RWPE1 (cell line): ENCODE data around the gene KCTD1.

Experiments used
- CTCF ChIA-PET: fragments of 350-600 bp; sonication (Branson Sonifier 250); formaldehyde crosslinking; extraction: SDS; loops from one replicate; lab custom pipeline; 2021; lab: Yijun Ruan, JAX
- POLR2A ChIA-PET: fragments of 400-600 bp; formaldehyde crosslinking; extraction: SDS; loops from one replicate; lab custom pipeline; 2020; ENCODE audit warnings: antibody characterized with exemption; ENCODE audit not compliant: low non-redundant PET; lab: Yijun Ruan, JAX
- DNase-seq: peaks from one replicate; pipeline ENCODE4 v3.0.0; 2012; ENCODE audit warnings: low spot score
- H3K27ac ChIP-seq: fragments of 450-650 bp; 2 replicates; pipeline ENCODE4 v1.5.1; 2017
- TF ChIP-seq, protein P1 (sequence below): fragments of 450-650 bp; conservative IDR thresholded peaks from 2 replicates; pipeline ENCODE4 v1.5.1; 2017; ENCODE audit warnings: low read depth, mild to moderate bottlenecking

KCTD1 gene

DNA sequence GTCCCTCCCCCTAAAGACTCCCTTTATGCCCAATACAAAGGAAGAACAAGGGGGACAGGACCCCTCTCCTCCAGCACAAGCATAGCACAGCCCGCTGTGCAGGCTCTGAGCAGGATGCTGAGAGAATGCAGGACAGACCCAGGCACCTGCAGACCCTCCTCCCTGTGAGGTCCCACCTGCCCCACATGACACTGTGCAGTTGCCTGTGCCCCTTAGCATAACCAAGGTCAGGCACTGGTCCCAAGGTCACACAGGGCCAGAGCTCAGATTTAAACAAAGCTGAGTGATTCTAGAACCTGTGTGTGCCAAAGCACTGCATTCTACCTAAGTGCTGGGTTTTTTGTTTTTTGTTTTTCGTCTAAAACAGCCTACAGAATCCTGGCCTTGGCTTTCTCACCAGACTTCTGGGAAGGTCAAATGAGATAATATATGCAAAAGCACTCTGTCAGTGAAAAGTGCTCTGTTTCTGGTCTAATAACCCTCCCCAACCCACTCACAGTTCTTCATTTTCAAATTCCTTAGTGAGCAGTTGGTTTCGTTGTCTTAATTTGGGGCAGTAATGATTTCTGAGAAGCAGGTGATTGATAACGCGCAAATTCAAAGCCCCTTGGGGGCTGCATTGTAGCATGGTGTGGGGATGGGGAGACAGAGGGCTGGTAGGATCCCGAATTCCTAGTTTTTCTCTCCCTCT lies 125.7 kb downstream of the KCTD1 start:
- no peak overlapping the region for H3K27ac ChIP-seq
- TF ChIP-seq, protein P1, sequence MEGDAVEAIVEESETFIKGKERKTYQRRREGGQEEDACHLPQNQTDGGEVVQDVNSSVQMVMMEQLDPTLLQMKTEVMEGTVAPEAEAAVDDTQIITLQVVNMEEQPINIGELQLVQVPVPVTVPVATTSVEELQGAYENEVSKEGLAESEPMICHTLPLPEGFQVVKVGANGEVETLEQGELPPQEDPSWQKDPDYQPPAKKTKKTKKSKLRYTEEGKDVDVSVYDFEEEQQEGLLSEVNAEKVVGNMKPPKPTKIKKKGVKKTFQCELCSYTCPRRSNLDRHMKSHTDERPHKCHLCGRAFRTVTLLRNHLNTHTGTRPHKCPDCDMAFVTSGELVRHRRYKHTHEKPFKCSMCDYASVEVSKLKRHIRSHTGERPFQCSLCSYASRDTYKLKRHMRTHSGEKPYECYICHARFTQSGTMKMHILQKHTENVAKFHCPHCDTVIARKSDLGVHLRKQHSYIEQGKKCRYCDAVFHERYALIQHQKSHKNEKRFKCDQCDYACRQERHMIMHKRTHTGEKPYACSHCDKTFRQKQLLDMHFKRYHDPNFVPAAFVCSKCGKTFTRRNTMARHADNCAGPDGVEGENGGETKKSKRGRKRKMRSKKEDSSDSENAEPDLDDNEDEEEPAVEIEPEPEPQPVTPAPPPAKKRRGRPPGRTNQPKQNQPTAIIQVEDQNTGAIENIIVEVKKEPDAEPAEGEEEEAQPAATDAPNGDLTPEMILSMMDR, result no peak
- ChIA-PET CTCF (no interaction called here), POLR2A (no interaction called here)
- DNase-seq, result no peak

DNA sequence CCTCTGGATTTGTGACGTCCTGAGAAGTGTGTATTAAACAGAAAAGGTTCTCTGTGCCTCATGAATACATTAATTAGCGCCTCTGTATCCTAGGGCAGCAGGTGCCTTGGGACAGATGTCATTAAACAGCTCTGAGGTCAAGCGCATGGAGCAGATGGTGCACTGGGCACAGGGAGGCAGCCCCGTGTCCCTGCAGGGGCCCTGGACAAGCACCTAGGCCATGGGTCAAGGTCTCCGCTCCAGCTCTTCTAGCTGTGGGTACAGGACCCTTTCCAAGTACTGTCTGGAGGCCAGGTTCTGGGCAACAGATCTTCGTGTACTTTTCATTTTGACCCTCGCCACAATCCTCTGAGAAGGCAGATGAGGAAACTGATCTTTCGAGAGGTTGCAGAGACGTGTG lies 126.4 kb downstream of the KCTD1 start:
- TF ChIP-seq, protein P1, result no peak
- DNase-seq, result no peak
- H3K27ac ChIP-seq, result no peak overlapping the region
- ChIA-PET POLR2A (no interaction called here), CTCF (no interaction called here)

DNA sequence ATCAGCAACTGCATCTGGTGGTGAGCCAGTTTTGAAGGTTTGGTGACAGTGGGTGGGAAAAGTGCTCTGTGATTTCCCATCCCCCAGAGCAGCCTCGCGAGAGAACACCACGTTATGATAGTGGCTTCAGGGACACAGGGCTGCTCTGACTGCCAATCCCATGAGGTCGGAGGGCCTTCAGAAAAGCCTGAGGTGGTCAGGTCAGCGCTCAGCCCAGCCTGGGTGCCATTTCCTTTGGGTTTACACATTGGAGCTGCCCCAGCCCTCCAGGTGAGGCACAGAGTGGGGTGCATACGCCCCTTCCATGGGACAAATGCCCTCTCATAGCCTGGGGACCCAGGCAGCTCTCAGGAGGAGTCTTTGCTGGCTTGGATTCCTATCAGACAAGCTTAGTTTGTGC lies 126.8 kb downstream of the KCTD1 start:
- ChIA-PET CTCF (no interaction called here), POLR2A (no interaction called here)
- no peak for DNase-seq
- TF ChIP-seq, protein P1, result no peak
- no peak overlapping the region for H3K27ac ChIP-seq

DNA sequence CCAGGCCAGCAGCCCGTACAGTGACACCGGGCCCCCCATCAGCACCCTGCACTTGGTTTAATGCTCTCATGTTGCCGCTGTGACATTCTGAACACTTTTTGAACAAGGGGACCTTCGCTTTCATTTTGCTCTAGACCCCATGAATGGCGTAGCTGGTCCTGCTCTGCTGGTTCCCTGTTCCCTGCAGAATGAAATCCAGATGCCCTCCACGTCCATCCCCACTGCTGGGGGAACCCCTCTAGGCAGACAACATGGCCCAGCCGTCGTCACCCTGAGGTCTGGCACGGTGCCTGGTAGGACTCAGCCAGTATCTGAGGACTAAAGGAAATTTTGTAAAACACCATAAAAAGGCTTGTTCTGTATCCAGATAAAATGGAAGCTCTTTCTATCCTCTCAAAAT lies 128.6 kb downstream of the KCTD1 start:
- no peak for DNase-seq
- POLR2A ChIA-PET, result no interaction called here
- CTCF ChIA-PET, result no interaction called here
- TF ChIP-seq, protein P1, result no peak
- H3K27ac ChIP-seq, result no peak overlapping the region

DNA sequence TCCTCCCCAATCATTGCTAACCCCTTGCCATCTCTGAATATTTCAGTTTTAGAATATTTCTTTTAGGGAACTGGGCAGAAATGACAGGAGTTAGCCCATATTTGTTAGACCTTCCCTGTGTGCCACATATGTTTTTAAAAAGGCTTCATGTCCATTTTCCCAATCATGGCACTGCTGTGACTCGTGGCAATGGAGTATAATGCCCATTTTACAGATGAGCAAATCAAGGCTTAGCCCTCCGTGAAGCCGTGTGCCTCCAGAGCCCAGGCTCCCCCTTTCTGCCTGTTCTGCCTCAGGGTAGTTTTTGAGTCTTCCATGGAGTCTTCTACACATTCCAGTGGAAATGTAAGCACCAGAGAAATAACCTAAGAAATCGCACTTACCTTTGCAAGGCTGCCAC lies 130.1 kb downstream of the KCTD1 start:
- ChIA-PET POLR2A (no interaction called here), CTCF (no interaction called here)
- no peak overlapping the region for H3K27ac ChIP-seq
- no peak for DNase-seq
- TF ChIP-seq, protein P1, result no peak

DNA sequence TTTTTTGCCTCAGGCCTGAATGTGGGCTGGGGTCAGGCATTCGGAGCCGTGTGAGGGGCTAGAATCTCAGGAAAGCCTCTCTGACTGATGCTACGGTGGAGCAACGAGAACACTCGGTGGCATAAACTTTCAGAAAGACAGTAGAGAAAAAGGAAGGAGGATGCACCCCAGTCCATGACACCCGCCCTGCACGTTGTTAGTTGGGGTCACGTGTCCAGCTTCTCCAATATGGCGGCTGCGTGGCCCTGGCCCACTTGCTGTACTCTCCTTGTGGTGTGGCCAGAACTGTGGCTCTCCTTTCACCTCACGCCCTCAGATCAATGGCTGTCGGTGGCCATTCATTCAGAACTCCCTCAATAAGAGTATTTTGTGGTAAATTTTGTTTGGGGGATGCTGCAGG lies 131.2 kb downstream of the KCTD1 start:
- TF ChIP-seq, protein P1, result no peak
- no peak for DNase-seq
- no peak overlapping the region for H3K27ac ChIP-seq
- CTCF ChIA-PET, result no interaction called here
- POLR2A ChIA-PET, result no interaction called here
